ENCODE measurements around the gene GRIK3.

DNA sequence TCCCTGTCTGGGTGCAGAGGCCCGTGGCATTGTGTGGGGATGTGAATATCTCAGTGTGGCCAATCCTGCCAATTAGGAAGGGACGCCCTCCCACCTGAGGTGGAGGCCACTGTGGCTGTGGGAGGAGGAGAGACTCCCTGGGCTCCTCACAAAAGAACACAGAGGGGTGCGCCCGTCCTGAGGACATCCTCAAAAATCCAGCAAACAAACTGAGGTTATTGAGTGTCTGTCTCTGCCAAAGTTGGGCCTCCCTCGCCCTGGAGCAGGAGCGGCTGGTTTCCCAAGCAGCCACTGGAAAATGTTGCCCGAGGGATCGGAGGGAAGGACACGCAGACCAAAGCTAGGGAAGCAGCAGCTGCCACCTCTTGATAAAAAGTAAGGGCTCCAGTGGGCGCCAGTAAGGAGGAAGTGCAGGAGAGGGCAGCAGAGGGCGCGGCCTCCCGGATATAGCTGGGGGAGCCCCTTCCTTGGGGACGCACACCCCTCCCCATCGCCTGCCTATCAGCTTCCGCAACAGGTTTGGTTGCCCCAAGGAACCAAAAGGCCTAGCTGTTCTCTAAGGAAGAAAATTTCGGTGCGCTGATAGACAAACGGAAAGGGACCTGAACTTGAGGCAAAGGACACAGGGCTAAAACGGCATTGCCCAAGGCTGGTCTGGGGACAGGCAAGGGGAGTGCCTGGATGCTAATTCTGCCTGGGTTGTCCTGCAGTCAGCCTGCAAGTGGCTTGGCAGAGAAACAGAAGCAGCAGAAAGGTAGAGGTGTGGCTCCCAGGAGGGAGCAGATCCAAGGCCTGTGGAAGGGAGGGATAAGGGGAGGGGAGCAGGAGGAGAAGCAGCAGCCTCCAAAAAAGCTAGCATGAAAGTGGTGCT lies 1.7 kb upstream of the GRIK3 start:
- TF ChIP-seq TCF12 (IDR thresholded peaks at IDR 0.05; ENCODE audit: low read depth), result no peak
- TF ChIP-seq YY1 (IDR thresholded peaks at IDR 0.05; ENCODE audit: low read depth), result no peak
- no peak for TF ChIP-seq EP300 (IDR thresholded peaks at IDR 0.05; ENCODE audit: borderline replicate concordance)
- TF ChIP-seq MAX (IDR thresholded peaks at IDR 0.05), result no peak
- no peak for TF ChIP-seq RAD21 (IDR thresholded peaks at IDR 0.05; ENCODE audit: low read depth)
- TF ChIP-seq REST (IDR thresholded peaks at IDR 0.05; ENCODE audit: low read depth), result no peak
- TF ChIP-seq USF1 (IDR thresholded peaks at IDR 0.05), result no peak
- TF ChIP-seq EGR1 (IDR thresholded peaks at IDR 0.05), result no peak
- TF ChIP-seq CREB1 (IDR thresholded peaks at IDR 0.05; ENCODE audit: low read depth), result no peak
- no peak for TF ChIP-seq CEBPB (IDR thresholded peaks at IDR 0.05)
- no peak for TF ChIP-seq TEAD4 (IDR thresholded peaks at IDR 0.05)
